PC-9 (cell line): ENCODE results near the gene MUC3A. TPM values are rescaled to one million over a fixed set of nuclear protein-coding genes. Genes with fewer than 3 reads are reported as not detected.
A peak's percentile ranks its signal among the peaks of the same experiment; 100 is the strongest.
"Not testable (repeated sequence)": the region's sequence is repeated elsewhere in the genome, so short reads cannot be mapped to it uniquely, and the experiment has no call there.

Experiments
- BruUV-seq: library from RNA; stranded (reverse); fragments of 400-500 nt; replicated peaks from 2 replicates; lab custom pipeline; 2021; lab: Mats Ljungman, UMichigan
- CTCF ChIA-PET: fragments of 300-600 bp; sonication (Branson Sonifier 250); formaldehyde crosslinking; loops from one replicate; lab custom pipeline; 2022; ENCODE audit warnings: antibody characterized with exemption; lab: Charles Lee
- POLR2A ChIA-PET: fragments of 300-600 bp; sonication (Branson Sonifier 250); formaldehyde crosslinking; loops from one replicate; lab custom pipeline; 2022; ENCODE audit warnings: antibody characterized with exemption; ENCODE audit not compliant: unreplicated experiment; lab: Charles Lee
- DNase-seq, 2 experiments: peaks; one replicate each; pipeline versions ENCODE4 v3.0.0 to v3.0.0-alpha.2; 2015 to 2022; ENCODE audit warnings: mixed read lengths in 1 of 2
- H2AFZ ChIP-seq: fragments of 200-600 bp; sonication (generic); 2 replicates; pipeline ENCODE4 v1.8.1; 2017; ENCODE audit warnings: antibody characterized with exemption
- H3F3A ChIP-seq: fragments of 200-600 bp; sonication (generic); 2 replicates; pipeline ENCODE4 v1.8.1; 2017; ENCODE audit warnings: antibody characterized with exemption, mild to moderate bottlenecking, low read depth; ENCODE audit not compliant: insufficient read depth
- H3K27ac ChIP-seq: fragments of 200-600 bp; sonication (generic); 2 replicates; pipeline ENCODE4 v1.6.1; 2016; ENCODE audit warnings: mixed run types
- H3K27me3 ChIP-seq: fragments of 200-600 bp; sonication (generic); 2 replicates; pipeline ENCODE4 v1.6.1; 2016; ENCODE audit warnings: low read depth, mixed run types; ENCODE audit not compliant: insufficient read depth
- H3K36me3 ChIP-seq: fragments of 200-600 bp; sonication (generic); 2 replicates; pipeline ENCODE4 v1.6.1; 2016; ENCODE audit warnings: low read depth, mixed run types
- H3K4me1 ChIP-seq: fragments of 200-600 bp; sonication (generic); replicated peaks from 2 replicates; pipeline ENCODE4 v1.6.1; 2016; ENCODE audit warnings: mixed run types; ENCODE audit not compliant: insufficient read depth
- H3K4me2 ChIP-seq: fragments of 200-600 bp; sonication (generic); 2 replicates; pipeline ENCODE4 v1.6.1; 2017; ENCODE audit warnings: mixed run types
- H3K4me3 ChIP-seq: fragments of 200-600 bp; sonication (generic); 2 replicates; pipeline ENCODE4 v1.6.1; 2016; ENCODE audit warnings: mixed run types
- H3K79me2 ChIP-seq: fragments of 200-600 bp; sonication (generic); 2 replicates; pipeline ENCODE4 v1.6.1; 2017; ENCODE audit warnings: low read depth, mixed run types
- H3K9me2 ChIP-seq: fragments of 200-600 bp; sonication (generic); 2 replicates; pipeline ENCODE4 v1.8.1; 2017; ENCODE audit warnings: mild to moderate bottlenecking; ENCODE audit not compliant: insufficient read depth
- H3K9me3 ChIP-seq: fragments of 200-600 bp; sonication (generic); 2 replicates; pipeline ENCODE4 v1.8.1; 2016; ENCODE audit warnings: low read depth; ENCODE audit not compliant: insufficient read depth
- H4K20me1 ChIP-seq: fragments of 200-600 bp; sonication (generic); 2 replicates; pipeline ENCODE4 v1.8.1; 2017; ENCODE audit not compliant: insufficient read depth
- EZH2 ChIP-seq: fragments of 200-600 bp; sonication (generic); IDR thresholded peaks from 2 replicates; pipeline ENCODE4 v1.8.0; 2017; ENCODE audit warnings: antibody characterized with exemption, low read depth
- intact Hi-C: fragments of 100-400 bp; cut with micrococcal nuclease; formaldehyde crosslinking; loops from one replicate; pipeline ENCODE4 v1.10.0; 2022; ENCODE audit not compliant: unreplicated experiment
- total RNA-seq: library from RNA; stranded (reverse); gene quantifications from 2 replicates; pipeline ENCODE4 v1.2.3, GENCODE V29; 2021
- TF ChIP-seq, protein P1 (sequence below): fragments of 200-600 bp; sonication (generic); conservative IDR thresholded peaks from 2 replicates; pipeline ENCODE4 v1.6.1; 2017; ENCODE audit warnings: mixed run types, antibody characterized with exemption, mild to moderate bottlenecking, moderate library complexity

Gene MUC3A
- total RNA-seq, 1 experiment from 2014 or later: 0.90 TPM

DNA sequence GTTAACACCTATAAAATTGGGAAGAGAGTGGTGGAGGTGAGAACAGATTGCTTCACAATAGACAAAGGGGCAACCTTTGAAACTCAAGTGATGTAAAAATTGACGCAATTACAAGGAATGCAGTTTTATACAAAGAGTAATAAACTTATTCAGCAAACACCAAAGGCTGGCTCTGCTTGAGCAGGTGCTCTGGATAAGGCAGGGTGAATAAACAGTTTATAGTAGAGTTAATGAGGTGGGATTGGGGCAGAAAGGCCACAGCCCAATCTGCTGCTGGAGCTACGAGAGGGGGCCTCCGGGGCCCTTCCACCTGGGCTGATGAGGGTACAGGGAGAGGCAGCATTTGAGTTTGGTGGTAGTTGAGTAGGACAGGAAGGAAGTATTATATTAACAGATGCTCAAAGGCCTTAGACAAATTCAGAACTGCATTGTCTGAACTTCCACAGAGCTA lies 26.1 kb downstream of the MUC3A start:
- H3K4me3 ChIP-seq: no peak overlapping the region
- H3K27ac ChIP-seq: no peak overlapping the region
- intact Hi-C loops: no loop called here
- H3F3A ChIP-seq: no peaks in the 10 kb centered on the region
- H3K79me2 ChIP-seq: no peaks in the 10 kb centered on the region
- BruUV-seq: no TSS peak
- H3K4me1 ChIP-seq: no peaks in the 10 kb centered on the region
- POLR2A ChIA-PET: interaction anchor here (0.5 to 0.6 kb wide), 2 partner anchors 98 to 332 kb away, joined by 4 to 6 read pairs; no protein-coding TSS in a partner anchor
- no peak overlapping the region for H2AFZ ChIP-seq
- TF ChIP-seq, protein P1, sequence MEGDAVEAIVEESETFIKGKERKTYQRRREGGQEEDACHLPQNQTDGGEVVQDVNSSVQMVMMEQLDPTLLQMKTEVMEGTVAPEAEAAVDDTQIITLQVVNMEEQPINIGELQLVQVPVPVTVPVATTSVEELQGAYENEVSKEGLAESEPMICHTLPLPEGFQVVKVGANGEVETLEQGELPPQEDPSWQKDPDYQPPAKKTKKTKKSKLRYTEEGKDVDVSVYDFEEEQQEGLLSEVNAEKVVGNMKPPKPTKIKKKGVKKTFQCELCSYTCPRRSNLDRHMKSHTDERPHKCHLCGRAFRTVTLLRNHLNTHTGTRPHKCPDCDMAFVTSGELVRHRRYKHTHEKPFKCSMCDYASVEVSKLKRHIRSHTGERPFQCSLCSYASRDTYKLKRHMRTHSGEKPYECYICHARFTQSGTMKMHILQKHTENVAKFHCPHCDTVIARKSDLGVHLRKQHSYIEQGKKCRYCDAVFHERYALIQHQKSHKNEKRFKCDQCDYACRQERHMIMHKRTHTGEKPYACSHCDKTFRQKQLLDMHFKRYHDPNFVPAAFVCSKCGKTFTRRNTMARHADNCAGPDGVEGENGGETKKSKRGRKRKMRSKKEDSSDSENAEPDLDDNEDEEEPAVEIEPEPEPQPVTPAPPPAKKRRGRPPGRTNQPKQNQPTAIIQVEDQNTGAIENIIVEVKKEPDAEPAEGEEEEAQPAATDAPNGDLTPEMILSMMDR: no peak
- no peak for TF ChIP-seq EZH2
- no peak for DNase-seq
- no peak overlapping the region for H3K4me2 ChIP-seq
- peaks cover 63% of the 10 kb centered on the region for H3K27me3 ChIP-seq
- CTCF ChIA-PET: no interaction called here
- no peaks in the 10 kb centered on the region for H3K9me2 ChIP-seq
- no peaks in the 10 kb centered on the region for H3K36me3 ChIP-seq
- H3K9me3 ChIP-seq: no peaks in the 10 kb centered on the region
- H4K20me1 ChIP-seq: no peaks in the 10 kb centered on the region

- no peak overlapping the region for H2AFZ ChIP-seq
- TF ChIP-seq EZH2: no peak
- TF ChIP-seq, protein P1: no peak
- no peaks in the 10 kb centered on the region for H3K79me2 ChIP-seq
- no peaks in the 10 kb centered on the region for H4K20me1 ChIP-seq
- no peaks in the 10 kb centered on the region for H3K9me3 ChIP-seq
- H3K4me1 ChIP-seq: no peaks in the 10 kb centered on the region
- POLR2A ChIA-PET: no interaction called here
- no peak for DNase-seq
- BruUV-seq: no TSS peak
- CTCF ChIA-PET: interaction anchor here (0.6 kb wide), 1 partner anchor 38 kb away, joined by 4 read pairs; no protein-coding TSS in a partner anchor
- H3K27ac ChIP-seq: no peak overlapping the region
- no peaks in the 10 kb centered on the region for H3F3A ChIP-seq
- no peaks in the 10 kb centered on the region for H3K36me3 ChIP-seq
- peaks cover 56% of the 10 kb centered on the region for H3K27me3 ChIP-seq
- no peaks in the 10 kb centered on the region for H3K9me2 ChIP-seq
- H3K4me2 ChIP-seq: no peak overlapping the region
- intact Hi-C loops: no loop called here
- H3K4me3 ChIP-seq: no peak overlapping the region
These were observed 29.0 kb downstream of the MUC3A start for GRCh38 chr7:100978300-100978699.

GRCh38 chr7:100983451-100984187 lies 34.3 kb downstream of the MUC3A start:
- no peak overlapping the region for H3K4me3 ChIP-seq
- H3F3A ChIP-seq: no peaks in the 10 kb centered on the region
- no peak overlapping the region for H3K27ac ChIP-seq
- H4K20me1 ChIP-seq: no peaks in the 10 kb centered on the region
- DNase-seq: peak in 1 of 2 experiments; percentile 82
- H3K36me3 ChIP-seq: no peaks in the 10 kb centered on the region
- no peaks in the 10 kb centered on the region for H3K79me2 ChIP-seq
- H3K4me1 ChIP-seq: no peaks in the 10 kb centered on the region
- intact Hi-C loops: no loop called here
- CTCF ChIA-PET: interaction anchor here (0.5 kb wide), 1 partner anchor 525 kb away, joined by 6 read pairs; no protein-coding TSS in a partner anchor
- H2AFZ ChIP-seq: no peak overlapping the region
- no peaks in the 10 kb centered on the region for H3K9me2 ChIP-seq
- BruUV-seq: no TSS peak
- POLR2A ChIA-PET: interaction anchor here (0.6 kb wide), 2 partner anchors 142 to 474 kb away, joined by 3 to 5 read pairs; no protein-coding TSS in a partner anchor
- no peaks in the 10 kb centered on the region for H3K9me3 ChIP-seq
- H3K27me3 ChIP-seq: peaks cover 41% of the 10 kb centered on the region; the same call in 1 of the 2 replicates
- TF ChIP-seq, protein P1: no peak
- no peak for TF ChIP-seq EZH2
- H3K4me2 ChIP-seq: no peak overlapping the region

DNA sequence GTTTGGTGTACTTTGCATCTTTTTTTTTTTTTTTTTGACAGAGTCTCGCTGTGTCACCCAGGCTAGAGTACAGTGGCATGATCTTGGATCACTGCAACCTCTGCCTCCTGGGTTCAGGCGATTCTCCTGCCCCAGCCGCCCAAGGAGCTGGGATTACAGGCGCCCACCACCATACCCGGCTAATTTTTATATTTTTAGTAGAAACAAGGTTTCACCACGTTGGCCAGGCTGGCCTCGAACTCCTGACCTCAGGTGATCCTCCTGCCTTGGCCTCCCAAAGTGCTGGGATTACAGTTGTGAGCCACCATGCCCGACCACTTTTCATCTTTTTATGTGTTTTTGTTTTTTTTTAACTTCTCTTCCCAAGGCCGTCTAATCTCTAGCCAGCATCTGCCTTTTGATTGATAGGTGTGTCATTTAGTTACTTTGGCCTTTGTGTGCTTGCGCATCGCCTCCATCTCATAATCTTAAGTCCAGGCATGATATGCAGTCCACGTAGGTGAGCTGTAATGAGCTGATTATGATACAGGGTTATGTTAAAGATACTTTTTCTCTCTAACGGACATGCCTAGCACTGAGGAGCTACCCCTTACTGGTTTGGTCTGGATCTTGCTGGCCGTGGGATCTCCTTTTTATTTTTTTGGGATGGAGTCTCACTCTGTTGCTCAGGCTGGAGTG lies 35.0 kb downstream of the MUC3A start:
- not testable (repeated sequence) for BruUV-seq

More for the DNA sequence above, 35.0 kb downstream of the MUC3A start:
- H3K27ac ChIP-seq, H4K20me1 ChIP-seq, H3K36me3 ChIP-seq, H3F3A ChIP-seq, DNase-seq, H3K4me2 ChIP-seq, H3K79me2 ChIP-seq, H3K4me3 ChIP-seq, intact Hi-C loops, H2AFZ ChIP-seq, H3K9me3 ChIP-seq, H3K9me2 ChIP-seq, CTCF ChIA-PET, H3K4me1 ChIP-seq: not testable (repeated sequence)
- H3K27me3 ChIP-seq: peaks cover 48% of the 10 kb centered on the region
- POLR2A ChIA-PET: interaction anchor here (0.7 kb wide), 1 partner anchor 95 kb away, joined by 4 read pairs; the partner anchor contains the start of gene UFSP1
